Measurements from ENCODE around the gene CELF2.
"Not testable (repeated sequence)": the region's sequence is repeated elsewhere in the genome, so short reads cannot be mapped to it uniquely, and the experiment has no call there.

GRCh38 chr10:11123892-11124291 lies 106.2 kb downstream of the CELF2 start:
- not testable (repeated sequence) for TF ChIP-seq POLR2AphosphoS5 (IDR thresholded peaks at IDR 0.05); CTCF (IDR thresholded peaks at IDR 0.05); EP300 (IDR thresholded peaks at IDR 0.05; ENCODE audit: low read depth); POLR2A (IDR thresholded peaks at IDR 0.05)
